GM21447 (cell line): ENCODE data around the gene BAZ2A.
"Not testable (repeated sequence)": the region's sequence is repeated elsewhere in the genome, so short reads cannot be mapped to it uniquely, and the experiment has no call there.

ENCODE experiments used
- ATAC-seq: cut with Tn5 transposase; IDR thresholded peaks from one replicate; pipeline ENCODE4 v1.9.1; 2021; ENCODE audit not compliant: unreplicated experiment

The BAZ2A gene

GRCh38 chr12:56630180-56630632 lies at the start of gene BAZ2A:
TSS of gene BAZ2A (minus strand) at chr12:56630326. CDS start at chr12:56617530, 12,796 bp downstream.
- peak; percentile 40 for ATAC-seq

- no peak for ATAC-seq
Observed at GRCh38 chr12:56678852-56679251, 48.7 kb upstream of the BAZ2A start.

- ATAC-seq, result no peak
Observed at GRCh38 chr12:56677680-56678079, 47.6 kb upstream of the BAZ2A start.

- ATAC-seq, result no peak
Observed at GRCh38 chr12:56676851-56677580, 46.9 kb upstream of the BAZ2A start.

GRCh38 chr12:56671608-56672007 lies 41.5 kb upstream of the BAZ2A start:
- ATAC-seq, result no peak

- ATAC-seq, result no peak
Observed at GRCh38 chr12:56670836-56671235, 40.7 kb upstream of the BAZ2A start.

- no peak for ATAC-seq
Observed at GRCh38 chr12:56668197-56668457, 38.0 kb upstream of the BAZ2A start.

- no peak for ATAC-seq
Observed at GRCh38 chr12:56661979-56662638, 32.0 kb upstream of the BAZ2A start.

- no peak for ATAC-seq
Observed at GRCh38 chr12:56661560-56661959, 31.4 kb upstream of the BAZ2A start.

- no peak for ATAC-seq
Observed at GRCh38 chr12:56658921-56659320, 28.8 kb upstream of the BAZ2A start.

- ATAC-seq, result no peak
Observed at GRCh38 chr12:56657416-56658379, 27.6 kb upstream of the BAZ2A start.

- not testable (repeated sequence) for ATAC-seq
Observed at GRCh38 chr12:56653781-56654180, 23.7 kb upstream of the BAZ2A start.

GRCh38 chr12:56648023-56648422 lies 17.9 kb upstream of the BAZ2A start:
- ATAC-seq, result not testable (repeated sequence)

- peak; percentile 98 for ATAC-seq
Observed at GRCh38 chr12:56645717-56646446, 15.8 kb upstream of the BAZ2A start, which contains the start of gene ATP5F1B. TSS of gene ATP5F1B (minus strand) at chr12:56645984. CDS start at chr12:56645963, 21 bp downstream.

- no peak for ATAC-seq
Observed at GRCh38 chr12:56645201-56645716, 15.1 kb upstream of the BAZ2A start.

- no peak for ATAC-seq
Observed at GRCh38 chr12:56644654-56645053, 14.5 kb upstream of the BAZ2A start.

- ATAC-seq, result no peak
Observed at GRCh38 chr12:56641219-56641618, 11.1 kb upstream of the BAZ2A start.

GRCh38 chr12:56637621-56638020 lies 7.5 kb upstream of the BAZ2A start:
- ATAC-seq, result no peak

- ATAC-seq, result peak; percentile 51
Observed at GRCh38 chr12:56636675-56637540, 6.8 kb upstream of the BAZ2A start.
